HepG2 (cell line): ENCODE measurements around the gene MAML1. TPM values are rescaled to one million over a fixed set of nuclear protein-coding genes. Genes with fewer than 3 reads are reported as not detected.

Experiments
- ATM ChIP-seq: fragments of 450-650 bp; IDR thresholded peaks from 2 replicates; pipeline ENCODE4 v1.7.1; 2017; ENCODE audit warnings: mild to moderate bottlenecking, borderline replicate concordance
- GTF2F1 ChIP-seq: fragments of 150-350 bp; IDR thresholded peaks from 2 replicates; pipeline ENCODE4 v1.6.1; 2014; ENCODE audit warnings: low read length
- SMARCE1 ChIP-seq: fragments of 450-650 bp; IDR thresholded peaks from 2 replicates; pipeline ENCODE4 v1.6.1; 2017; ENCODE audit warnings: borderline replicate concordance
- SRSF1 ChIP-seq: fragments of 200-400 bp; formaldehyde crosslinking; optimal IDR thresholded peaks from 2 replicates; pipeline ENCODE3; 2017; ENCODE audit warnings: mild to moderate bottlenecking, low read depth, low read length, moderate library complexity
- TRIM24 ChIP-seq: sonication (generic); formaldehyde crosslinking; IDR thresholded peaks from 2 replicates; pipeline ENCODE4 v1.8.0; 2022; ENCODE audit warnings: mild to moderate bottlenecking, missing genetic modification reagents
- ZNF335 ChIP-seq: sonication (generic); formaldehyde crosslinking; IDR thresholded peaks from 2 replicates; pipeline ENCODE4 v1.4.0; 2020; ENCODE audit warnings: missing genetic modification reagents
- ZNF550 ChIP-seq: sonication (generic); formaldehyde crosslinking; IDR thresholded peaks from 2 replicates; pipeline ENCODE4 v1.4.0; 2020; ENCODE audit warnings: mild to moderate bottlenecking, missing genetic modification reagents, borderline replicate concordance
- ZNF558 ChIP-seq: sonication (generic); formaldehyde crosslinking; IDR thresholded peaks from 2 replicates; pipeline ENCODE4 v1.9.0; 2022; ENCODE audit warnings: mild to moderate bottlenecking, missing genetic modification reagents, borderline replicate concordance
- ZNF652 ChIP-seq: IDR thresholded peaks from 2 replicates; pipeline ENCODE4 v1.6.1; 2016; ENCODE audit warnings: low read depth, borderline replicate concordance
- ZNF724P ChIP-seq: sonication (generic); formaldehyde crosslinking; IDR thresholded peaks from 2 replicates; pipeline ENCODE4 v1.8.0; 2022; ENCODE audit warnings: missing genetic modification reagents, borderline replicate concordance
- polyA plus RNA-seq, 8 experiments: library from polyadenylated mRNA; depleted of rRNA in 3 of 8; stranded (reverse) in 7 of 8; unstranded in 1 of 8; fragments of >200 nt; fragmentation: Illumina TruSeq in 4 of 8; extraction: Trizol in 4 of 8; gene quantifications; 2 replicates each; pipeline versions ENCODE4 v1.2.1 to v1.2.3, GENCODE V29; 2011 to 2016; ENCODE audit warnings: low read depth in 4 of 8, missing spikeins in 1 of 8, mixed read lengths in 1 of 8; ENCODE audit not compliant: insufficient read depth in 1 of 8
- total RNA-seq, 5 experiments: library from RNA; depleted of rRNA; stranded (reverse); fragments of >200 nt; fragmentation: Illumina TruSeq; extraction: Trizol; gene quantifications; 2 replicates each; pipeline ENCODE4 v1.2.3, GENCODE V29; 2016; ENCODE audit warnings: low read depth in 1 of 5
- TF ChIP-seq, protein P1 (sequence below): sonication (generic); formaldehyde crosslinking; IDR thresholded peaks from 2 replicates; pipeline ENCODE4 v1.4.0; 2020; ENCODE audit warnings: mild to moderate bottlenecking, missing genetic modification reagents
- TF ChIP-seq, protein P2 (sequence below): IDR thresholded peaks from 2 replicates; pipeline ENCODE4 v1.6.1; 2016
- TF ChIP-seq, protein P3 (sequence below): sonication (generic); formaldehyde crosslinking; IDR thresholded peaks from 2 replicates; pipeline ENCODE4 v1.9.0; 2021; ENCODE audit warnings: missing genetic modification reagents, borderline replicate concordance
- TF ChIP-seq, protein P4 (sequence below): sonication (generic); formaldehyde crosslinking; IDR thresholded peaks from 2 replicates; pipeline ENCODE4 v1.4.0; 2020; ENCODE audit warnings: mild to moderate bottlenecking, missing genetic modification reagents
- TF ChIP-seq, protein P5 (sequence below): sonication (generic); formaldehyde crosslinking; IDR thresholded peaks from 2 replicates; pipeline ENCODE4 v1.5.1; 2020; ENCODE audit warnings: missing genetic modification reagents, mild to moderate bottlenecking, borderline replicate concordance

Gene MAML1
- total and polyA plus RNA-seq, 2 of the 13 experiments (the other 11 are each of a cell fraction or from before 2014, with no cell fraction given), result 10.0 to 10.8 TPM

DNA sequence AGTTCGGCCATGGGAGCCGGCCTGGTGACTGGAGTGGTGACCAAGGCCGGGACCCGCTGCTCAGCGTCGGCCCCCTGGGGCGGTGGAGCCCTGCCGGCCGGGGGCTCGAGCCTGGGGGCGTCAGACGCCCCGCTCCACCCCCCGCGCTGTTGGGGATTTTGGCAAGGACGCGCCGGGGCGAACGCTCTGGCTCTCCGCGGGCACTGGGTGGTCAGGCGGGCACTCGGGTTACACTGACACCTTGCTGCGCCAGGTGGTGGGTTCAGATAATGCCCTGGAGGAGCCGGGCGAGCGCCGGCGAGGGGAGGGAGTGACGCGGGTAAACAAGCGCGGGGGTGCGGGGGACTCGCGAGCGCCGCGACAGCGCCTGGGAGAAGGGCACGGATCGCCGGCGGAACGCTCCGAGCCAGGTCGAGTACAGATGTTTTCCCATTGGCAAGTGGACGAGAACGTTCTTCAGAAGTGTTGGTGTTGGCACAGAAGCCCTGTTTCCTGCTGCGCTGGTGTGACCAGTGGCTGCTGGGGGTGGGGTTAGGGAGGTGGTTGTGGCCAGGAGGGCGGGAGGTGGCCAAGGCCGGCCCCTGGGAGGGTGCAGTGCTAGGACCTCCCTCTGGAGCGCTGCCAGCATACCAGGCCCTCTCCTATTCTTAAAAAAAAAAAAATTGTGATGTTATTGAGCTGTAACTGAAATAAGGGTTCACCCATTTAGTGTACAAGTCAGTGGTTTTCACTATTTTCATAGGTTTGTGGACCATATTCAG lies 88.9 kb downstream of the MAML1 start (continued):
- TF ChIP-seq, protein P1, sequence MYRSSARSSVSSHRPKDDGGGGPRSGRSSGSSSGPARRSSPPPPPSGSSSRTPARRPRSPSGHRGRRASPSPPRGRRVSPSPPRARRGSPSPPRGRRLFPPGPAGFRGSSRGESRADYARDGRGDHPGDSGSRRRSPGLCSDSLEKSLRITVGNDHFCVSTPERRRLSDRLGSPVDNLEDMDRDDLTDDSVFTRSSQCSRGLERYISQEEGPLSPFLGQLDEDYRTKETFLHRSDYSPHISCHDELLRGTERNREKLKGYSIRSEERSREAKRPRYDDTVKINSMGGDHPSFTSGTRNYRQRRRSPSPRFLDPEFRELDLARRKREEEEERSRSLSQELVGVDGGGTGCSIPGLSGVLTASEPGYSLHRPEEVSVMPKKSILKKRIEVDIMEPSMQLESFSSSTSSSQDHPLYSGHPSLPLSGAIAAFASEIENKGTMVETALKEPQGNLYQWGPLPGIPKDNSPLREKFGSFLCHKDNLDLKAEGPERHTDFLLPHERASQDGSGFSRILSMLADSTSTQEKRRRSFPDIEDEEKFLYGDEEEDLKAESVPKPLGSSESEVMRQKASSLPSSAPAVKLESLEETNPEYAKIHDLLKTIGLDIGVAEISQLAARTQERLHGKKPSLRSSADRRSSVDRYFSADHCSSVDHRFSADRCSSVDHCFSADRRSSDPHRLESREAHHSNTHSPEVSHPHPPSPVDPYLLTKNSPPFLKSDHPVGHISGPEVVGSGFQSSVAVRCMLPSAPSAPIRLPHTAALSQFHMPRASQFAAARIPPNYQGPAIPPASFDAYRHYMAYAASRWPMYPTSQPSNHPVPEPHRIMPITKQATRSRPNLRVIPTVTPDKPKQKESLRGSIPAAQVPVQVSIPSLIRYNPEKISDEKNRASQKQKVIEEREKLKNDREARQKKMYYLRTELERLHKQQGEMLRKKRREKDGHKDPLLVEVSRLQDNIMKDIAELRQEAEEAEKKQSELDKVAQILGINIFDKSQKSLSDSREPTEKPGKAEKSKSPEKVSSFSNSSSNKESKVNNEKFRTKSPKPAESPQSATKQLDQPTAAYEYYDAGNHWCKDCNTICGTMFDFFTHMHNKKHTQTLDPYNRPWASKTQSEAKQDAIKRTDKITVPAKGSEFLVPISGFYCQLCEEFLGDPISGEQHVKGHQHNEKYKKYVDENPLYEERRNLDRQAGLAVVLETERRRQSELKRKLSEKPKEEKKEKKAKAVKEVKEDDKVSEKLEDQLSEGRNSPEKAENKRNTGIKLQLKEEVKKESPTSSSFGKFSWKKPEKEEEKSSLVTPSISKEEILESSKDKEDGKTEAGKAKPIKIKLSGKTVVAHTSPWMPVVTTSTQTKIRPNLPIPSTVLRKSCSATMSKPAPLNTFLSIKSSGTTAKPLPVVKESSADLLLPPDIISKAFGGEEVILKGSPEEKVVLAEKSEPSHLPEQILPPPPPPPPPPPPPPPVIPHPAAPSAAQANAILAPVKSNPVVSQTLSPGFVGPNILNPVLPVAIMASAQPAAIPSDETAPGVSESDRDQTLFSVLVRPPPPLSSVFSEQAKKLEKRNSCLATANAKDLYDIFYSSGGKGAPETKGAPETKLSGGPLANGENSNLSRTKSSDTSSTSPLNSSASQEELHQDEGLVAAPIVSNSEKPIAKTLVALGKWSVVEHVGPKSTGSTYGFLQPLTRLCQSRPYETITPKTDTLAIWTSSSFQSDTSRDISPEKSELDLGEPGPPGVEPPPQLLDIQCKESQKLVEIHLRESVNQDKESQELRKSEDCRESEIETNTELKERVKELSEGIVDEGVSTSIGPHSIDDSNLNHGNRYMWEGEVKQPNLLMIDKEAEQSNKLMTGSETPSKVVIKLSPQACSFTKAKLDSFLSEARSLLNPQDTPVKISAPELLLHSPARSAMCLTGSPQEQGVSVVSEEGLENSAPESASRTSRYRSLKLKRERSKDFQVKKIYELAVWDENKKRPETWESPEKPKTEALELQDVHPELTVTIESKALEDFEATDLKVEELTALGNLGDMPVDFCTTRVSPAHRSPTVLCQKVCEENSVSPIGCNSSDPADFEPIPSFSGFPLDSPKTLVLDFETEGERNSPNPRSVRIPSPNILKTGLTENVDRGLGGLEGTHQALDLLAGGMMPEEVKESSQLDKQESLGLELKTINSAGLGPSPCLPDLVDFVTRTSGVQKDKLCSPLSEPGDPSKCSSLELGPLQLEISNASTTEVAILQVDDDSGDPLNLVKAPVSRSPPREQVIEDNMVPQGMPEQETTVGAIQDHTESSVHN, result no peak
- TF ChIP-seq ZNF652 (CRISPR knock-in tag), result no peak
- no peak for TF ChIP-seq TRIM24 (CRISPR knock-in tag)
- TF ChIP-seq GTF2F1, result no peak
- TF ChIP-seq ATM, result no peak
- no peak for TF ChIP-seq ZNF335 (CRISPR knock-in tag)
- TF ChIP-seq, protein P2, sequence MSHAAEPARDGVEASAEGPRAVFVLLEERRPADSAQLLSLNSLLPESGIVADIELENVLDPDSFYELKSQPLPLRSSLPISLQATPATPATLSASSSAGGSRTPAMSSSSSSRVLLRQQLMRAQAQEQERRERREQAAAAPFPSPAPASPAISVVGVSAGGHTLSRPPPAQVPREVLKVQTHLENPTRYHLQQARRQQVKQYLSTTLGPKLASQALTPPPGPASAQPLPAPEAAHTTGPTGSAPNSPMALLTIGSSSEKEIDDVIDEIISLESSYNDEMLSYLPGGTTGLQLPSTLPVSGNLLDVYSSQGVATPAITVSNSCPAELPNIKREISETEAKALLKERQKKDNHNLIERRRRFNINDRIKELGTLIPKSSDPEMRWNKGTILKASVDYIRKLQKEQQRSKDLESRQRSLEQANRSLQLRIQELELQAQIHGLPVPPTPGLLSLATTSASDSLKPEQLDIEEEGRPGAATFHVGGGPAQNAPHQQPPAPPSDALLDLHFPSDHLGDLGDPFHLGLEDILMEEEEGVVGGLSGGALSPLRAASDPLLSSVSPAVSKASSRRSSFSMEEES (CRISPR knock-in tag), result no peak
- TF ChIP-seq, protein P3, sequence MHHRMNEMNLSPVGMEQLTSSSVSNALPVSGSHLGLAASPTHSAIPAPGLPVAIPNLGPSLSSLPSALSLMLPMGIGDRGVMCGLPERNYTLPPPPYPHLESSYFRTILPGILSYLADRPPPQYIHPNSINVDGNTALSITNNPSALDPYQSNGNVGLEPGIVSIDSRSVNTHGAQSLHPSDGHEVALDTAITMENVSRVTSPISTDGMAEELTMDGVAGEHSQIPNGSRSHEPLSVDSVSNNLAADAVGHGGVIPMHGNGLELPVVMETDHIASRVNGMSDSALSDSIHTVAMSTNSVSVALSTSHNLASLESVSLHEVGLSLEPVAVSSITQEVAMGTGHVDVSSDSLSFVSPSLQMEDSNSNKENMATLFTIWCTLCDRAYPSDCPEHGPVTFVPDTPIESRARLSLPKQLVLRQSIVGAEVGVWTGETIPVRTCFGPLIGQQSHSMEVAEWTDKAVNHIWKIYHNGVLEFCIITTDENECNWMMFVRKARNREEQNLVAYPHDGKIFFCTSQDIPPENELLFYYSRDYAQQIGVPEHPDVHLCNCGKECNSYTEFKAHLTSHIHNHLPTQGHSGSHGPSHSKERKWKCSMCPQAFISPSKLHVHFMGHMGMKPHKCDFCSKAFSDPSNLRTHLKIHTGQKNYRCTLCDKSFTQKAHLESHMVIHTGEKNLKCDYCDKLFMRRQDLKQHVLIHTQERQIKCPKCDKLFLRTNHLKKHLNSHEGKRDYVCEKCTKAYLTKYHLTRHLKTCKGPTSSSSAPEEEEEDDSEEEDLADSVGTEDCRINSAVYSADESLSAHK, result no peak
- TF ChIP-seq SRSF1, result no peak
- no peak for TF ChIP-seq ZNF724P (CRISPR knock-in tag)
- TF ChIP-seq ZNF550 (CRISPR knock-in tag), result no peak
- no peak for TF ChIP-seq ZNF558 (CRISPR knock-in tag)
- TF ChIP-seq, protein P4, sequence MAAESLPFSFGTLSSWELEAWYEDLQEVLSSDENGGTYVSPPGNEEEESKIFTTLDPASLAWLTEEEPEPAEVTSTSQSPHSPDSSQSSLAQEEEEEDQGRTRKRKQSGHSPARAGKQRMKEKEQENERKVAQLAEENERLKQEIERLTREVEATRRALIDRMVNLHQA (CRISPR knock-in tag), result no peak
- TF ChIP-seq, protein P5, sequence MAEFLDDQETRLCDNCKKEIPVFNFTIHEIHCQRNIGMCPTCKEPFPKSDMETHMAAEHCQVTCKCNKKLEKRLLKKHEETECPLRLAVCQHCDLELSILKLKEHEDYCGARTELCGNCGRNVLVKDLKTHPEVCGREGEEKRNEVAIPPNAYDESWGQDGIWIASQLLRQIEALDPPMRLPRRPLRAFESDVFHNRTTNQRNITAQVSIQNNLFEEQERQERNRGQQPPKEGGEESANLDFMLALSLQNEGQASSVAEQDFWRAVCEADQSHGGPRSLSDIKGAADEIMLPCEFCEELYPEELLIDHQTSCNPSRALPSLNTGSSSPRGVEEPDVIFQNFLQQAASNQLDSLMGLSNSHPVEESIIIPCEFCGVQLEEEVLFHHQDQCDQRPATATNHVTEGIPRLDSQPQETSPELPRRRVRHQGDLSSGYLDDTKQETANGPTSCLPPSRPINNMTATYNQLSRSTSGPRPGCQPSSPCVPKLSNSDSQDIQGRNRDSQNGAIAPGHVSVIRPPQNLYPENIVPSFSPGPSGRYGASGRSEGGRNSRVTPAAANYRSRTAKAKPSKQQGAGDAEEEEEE (CRISPR knock-in tag), result no peak
- TF ChIP-seq SMARCE1, result no peak
